Endothelial cell (in vitro differentiated cells): ENCODE results near the gene TENM4. TPM values are rescaled to one million over a fixed set of nuclear protein-coding genes. Genes with fewer than 3 reads are reported as not detected.

Experiments used
- DNase-seq: peaks from one replicate; pipeline ENCODE4 v3.0.0; 2021; ENCODE audit warnings: low spot score
- H3K27ac Mint-ChIP-seq: one replicate; pipeline ENCODE4 v1.8.0; 2021; ENCODE audit warnings: mixed read lengths, inconsistent platforms; ENCODE audit not compliant: unreplicated experiment
- H3K27me3 Mint-ChIP-seq: one replicate; pipeline ENCODE4 v1.8.0; 2021; ENCODE audit warnings: mild to moderate bottlenecking, moderate library complexity, mixed read lengths, inconsistent platforms; ENCODE audit not compliant: unreplicated experiment
- H3K36me3 Mint-ChIP-seq: one replicate; pipeline ENCODE4 v1.8.0; 2021; ENCODE audit warnings: mild to moderate bottlenecking, low read depth, mixed read lengths, inconsistent platforms; ENCODE audit not compliant: unreplicated experiment
- H3K4me1 Mint-ChIP-seq: one replicate; pipeline ENCODE4 v1.8.0; 2021; ENCODE audit warnings: mild to moderate bottlenecking, mixed read lengths, inconsistent platforms; ENCODE audit not compliant: unreplicated experiment
- H3K4me3 Mint-ChIP-seq: one replicate; pipeline ENCODE4 v1.8.0; 2021; ENCODE audit warnings: mild to moderate bottlenecking, mixed read lengths, inconsistent platforms; ENCODE audit not compliant: unreplicated experiment
- H3K9me3 Mint-ChIP-seq: one replicate; pipeline ENCODE4 v1.8.0; 2021; ENCODE audit warnings: mixed read lengths, inconsistent platforms; ENCODE audit not compliant: unreplicated experiment
- CTCF ChIP-seq: fragments of 200-600 bp; sonication (generic); IDR thresholded peaks from one replicate; pipeline ENCODE4 v1.5.0; 2021; ENCODE audit warnings: antibody characterized with exemption; ENCODE audit not compliant: unreplicated experiment
- total RNA-seq: library from RNA; stranded (reverse); fragmentation: NEBNext Ultra II Directional; extraction: Animal tissue kit (Norgen Biotek cat#: 25700); gene quantifications from one replicate; pipeline ENCODE4 v1.2.1, GENCODE V29; 2021; ENCODE audit not compliant: unreplicated experiment

Gene TENM4
- total RNA-seq, 1 donor from 2014 or later: 1.8 TPM

- no peak overlapping the region for H3K27ac Mint-ChIP-seq
- H3K4me1 Mint-ChIP-seq: peaks cover 6% of the 10 kb centered on the region
- H3K27me3 Mint-ChIP-seq: no peaks in the 10 kb centered on the region
- DNase-seq: no peak
- no peaks in the 10 kb centered on the region for H3K9me3 Mint-ChIP-seq
- H3K4me3 Mint-ChIP-seq: no peak overlapping the region
- no peaks in the 10 kb centered on the region for H3K36me3 Mint-ChIP-seq
- no peak for TF ChIP-seq CTCF
These were observed 359.3 kb downstream of the TENM4 start for GRCh38 chr11:79081471-79082031.

GRCh38 chr11:79080551-79080950 is 360.3 kb downstream of the TENM4 start:
- Mint-ChIP-seq H3K9me3 (no peaks in the 10 kb centered on the region), H3K27ac (no peak overlapping the region), H3K4me1 (peaks cover 6% of the 10 kb centered on the region), H3K36me3 (no peaks in the 10 kb centered on the region), H3K4me3 (no peak overlapping the region), H3K27me3 (no peaks in the 10 kb centered on the region)
- DNase-seq: no peak
- TF ChIP-seq CTCF: no peak

GRCh38 chr11:79078999-79079398 is 361.8 kb downstream of the TENM4 start:
- TF ChIP-seq CTCF: no peak
- no peak overlapping the region for H3K27ac Mint-ChIP-seq
- H3K4me1 Mint-ChIP-seq: peaks cover 6% of the 10 kb centered on the region

GRCh38 chr11:79078456-79078855 is 362.4 kb downstream of the TENM4 start:
- Mint-ChIP-seq H3K27ac (no peak overlapping the region), H3K36me3 (no peaks in the 10 kb centered on the region), H3K4me3 (no peak overlapping the region), H3K27me3 (no peaks in the 10 kb centered on the region), H3K4me1 (peaks cover 6% of the 10 kb centered on the region), H3K9me3 (no peaks in the 10 kb centered on the region)
- no peak for DNase-seq
- TF ChIP-seq CTCF: no peak

More at GRCh38 chr11:79078999-79079398, 361.8 kb downstream of the TENM4 start:
- no peak for DNase-seq
- no peaks in the 10 kb centered on the region for H3K36me3 Mint-ChIP-seq
- no peak overlapping the region for H3K4me3 Mint-ChIP-seq
- no peaks in the 10 kb centered on the region for H3K9me3 Mint-ChIP-seq
- H3K27me3 Mint-ChIP-seq: no peaks in the 10 kb centered on the region

- TF ChIP-seq CTCF: no peak
- no peak overlapping the region for H3K4me3 Mint-ChIP-seq
- no peaks in the 10 kb centered on the region for H3K27me3 Mint-ChIP-seq
- no peaks in the 10 kb centered on the region for H3K9me3 Mint-ChIP-seq
- H3K36me3 Mint-ChIP-seq: no peaks in the 10 kb centered on the region
- H3K27ac Mint-ChIP-seq: no peak overlapping the region
- H3K4me1 Mint-ChIP-seq: peaks cover 6% of the 10 kb centered on the region
- no peak for DNase-seq
These were observed 363.0 kb downstream of the TENM4 start for GRCh38 chr11:79077702-79078330.
